GM19240 (cell line): ENCODE results near the gene NBDY.
"Not testable (repeated sequence)": the region's sequence is repeated elsewhere in the genome, so short reads cannot be mapped to it uniquely, and the experiment has no call there.

Source experiments
- DNase-seq: peaks from one replicate; pipeline ENCODE4 v3.0.0; 2011; ENCODE audit warnings: low spot score; ENCODE audit not compliant: insufficient read length

NBDY gene

GRCh38 chrX:56764153-56764974 is 35.3 kb downstream of the NBDY start:
- DNase-seq: no peak

DNA sequence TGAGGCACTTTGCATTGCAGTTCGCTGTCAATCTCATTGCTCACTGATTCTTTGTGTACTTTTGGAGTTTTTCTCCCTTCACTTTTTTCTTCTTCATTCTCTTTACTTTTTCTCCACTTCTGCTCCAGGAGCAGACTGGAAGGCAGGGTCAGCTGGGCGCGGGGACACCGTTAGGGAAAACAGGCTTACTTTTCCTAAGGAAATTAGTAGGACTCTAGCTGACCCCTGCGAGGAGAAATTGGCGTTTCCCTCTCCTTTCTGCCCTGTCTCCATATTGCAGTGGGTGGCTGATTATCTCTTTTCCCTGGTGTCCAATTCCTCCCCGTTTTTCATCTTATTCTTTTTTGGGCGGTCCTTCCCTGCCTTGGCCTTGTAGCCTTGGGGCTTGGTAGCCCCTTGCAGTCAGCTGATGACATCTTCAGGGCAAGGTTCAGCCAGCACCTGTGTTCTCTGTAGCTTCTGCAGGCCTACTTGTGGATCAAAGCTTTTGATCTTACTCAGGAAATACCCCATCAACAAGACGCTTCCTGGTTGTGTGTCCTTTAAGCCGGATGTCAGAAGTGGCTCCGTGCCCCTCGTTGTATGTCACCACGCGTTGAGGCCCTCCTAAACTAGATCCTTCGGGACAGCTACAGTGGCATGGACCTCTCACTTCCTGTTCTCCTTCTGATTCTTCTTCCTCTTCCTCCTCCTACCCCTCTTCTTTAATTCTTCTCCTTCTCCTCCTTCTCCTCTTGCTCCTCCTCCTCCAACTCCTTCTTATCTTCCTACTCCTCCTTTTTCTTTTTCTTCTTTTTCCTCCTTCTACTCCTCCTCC is 36.1 kb downstream of the NBDY start:
- DNase-seq: no peak

- no peak for DNase-seq
These were observed 36.9 kb downstream of the NBDY start for GRCh38 chrX:56765811-56766553.

DNA sequence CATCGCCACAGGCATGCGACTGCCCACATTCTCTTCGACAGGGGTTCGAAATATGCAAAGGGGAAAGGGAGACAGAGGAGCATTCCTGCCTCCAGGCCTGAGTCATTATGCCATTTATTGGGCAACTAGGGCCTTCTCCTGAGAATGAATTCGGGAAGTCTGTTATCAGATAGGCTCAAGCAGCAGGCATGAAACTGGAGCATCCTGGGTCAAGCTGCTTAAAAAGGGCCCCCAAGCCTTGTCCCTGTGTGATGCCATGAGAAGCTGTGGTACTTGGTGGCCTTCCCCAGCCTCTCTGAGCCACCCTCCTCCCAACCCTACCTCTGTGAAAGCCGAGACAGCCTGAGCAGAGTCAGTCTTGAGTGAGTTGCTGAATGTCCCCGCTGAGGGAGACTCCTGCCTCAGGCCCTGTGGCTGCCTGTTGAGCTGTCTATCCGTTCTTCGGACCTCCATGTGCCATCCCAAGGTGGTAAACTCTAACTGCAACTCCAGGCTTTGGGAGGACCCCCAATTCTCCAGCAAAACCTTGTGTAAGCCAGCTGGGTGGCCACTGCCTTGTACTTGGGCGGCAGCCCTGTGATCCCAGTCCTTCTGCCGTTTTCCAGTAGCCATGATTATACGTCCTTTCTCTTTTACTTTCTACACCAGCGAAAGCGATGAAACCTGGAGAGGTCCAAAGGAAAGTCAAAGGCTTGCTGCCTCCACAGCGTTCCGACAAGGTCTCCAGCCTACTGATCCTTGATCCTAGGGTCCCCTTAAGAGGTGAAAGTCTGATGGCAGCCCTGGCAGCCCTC is 37.7 kb downstream of the NBDY start:
- DNase-seq: no peak

- not testable (repeated sequence) for DNase-seq
These were observed 38.5 kb downstream of the NBDY start for GRCh38 chrX:56767348-56768119.

- DNase-seq: not testable (repeated sequence)
These were observed 39.1 kb downstream of the NBDY start for GRCh38 chrX:56768120-56768660.

DNA sequence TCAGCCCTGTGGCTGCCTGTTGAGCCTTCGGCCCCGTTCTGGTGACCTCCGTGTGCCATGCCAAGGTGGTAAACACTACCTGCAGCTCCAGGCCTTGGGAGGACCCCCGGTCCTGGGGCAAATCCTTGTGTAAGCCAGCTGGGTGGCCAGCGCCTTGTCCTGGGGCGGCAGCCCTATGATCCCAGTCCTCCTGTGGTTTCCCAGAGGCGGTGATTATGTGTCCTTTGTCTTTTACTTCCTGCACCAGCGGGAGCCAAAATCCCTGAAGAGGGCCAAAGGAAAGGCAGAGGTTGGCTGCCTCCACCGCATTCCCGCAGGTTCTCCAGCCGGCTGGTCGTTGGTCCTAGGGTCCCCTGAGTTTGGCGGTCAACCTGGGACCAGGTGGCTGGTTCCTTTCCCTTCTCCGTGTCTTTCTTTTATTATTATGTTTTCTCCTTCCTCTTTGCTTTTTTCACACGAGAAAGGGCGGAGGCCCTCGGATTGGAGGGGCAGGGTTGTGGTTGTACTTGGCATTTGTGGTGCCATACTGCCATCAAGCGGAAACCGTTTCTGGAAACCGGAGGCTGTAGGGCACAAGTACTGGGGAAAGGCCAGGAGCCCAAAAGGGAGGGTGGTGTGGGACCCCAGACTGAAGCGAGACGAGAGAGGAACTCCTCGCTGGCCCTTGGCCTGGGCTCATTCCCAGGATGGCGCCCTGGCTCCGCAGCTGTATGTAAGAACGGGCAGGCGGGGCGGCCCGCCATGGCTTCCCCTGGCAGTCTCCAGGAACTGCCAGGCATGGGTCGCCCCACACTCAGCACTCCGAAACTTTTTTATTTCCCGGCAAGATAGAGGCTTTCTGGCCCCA is 43.9 kb downstream of the NBDY start:
- not testable (repeated sequence) for DNase-seq

DNA sequence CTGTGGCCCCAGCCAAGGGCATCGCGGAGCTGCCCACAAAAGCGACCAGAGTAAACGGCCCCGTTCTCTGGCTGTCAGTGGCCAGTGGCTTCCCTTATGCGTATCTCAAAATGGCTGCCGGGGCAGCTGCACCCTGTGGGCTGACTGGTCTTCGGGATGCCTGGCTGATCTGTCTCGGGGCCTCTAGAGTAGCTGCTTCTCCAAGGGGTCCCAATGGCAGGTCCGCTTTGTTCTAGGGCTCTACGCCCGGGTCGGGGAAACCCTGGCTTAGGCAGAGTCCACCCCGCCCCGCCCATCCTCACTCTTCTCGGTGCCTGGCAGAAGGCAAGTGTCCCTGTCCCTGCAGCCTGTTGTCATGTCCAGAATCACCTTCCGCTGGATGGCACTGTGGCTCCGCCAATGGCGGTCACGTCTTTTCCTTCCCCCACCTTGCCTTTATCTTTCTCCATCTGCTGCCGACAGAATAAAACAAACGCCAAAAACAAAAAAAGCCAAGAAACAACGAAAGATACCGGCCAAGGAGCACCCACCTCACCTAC is 44.5 kb downstream of the NBDY start:
- not testable (repeated sequence) for DNase-seq

DNA sequence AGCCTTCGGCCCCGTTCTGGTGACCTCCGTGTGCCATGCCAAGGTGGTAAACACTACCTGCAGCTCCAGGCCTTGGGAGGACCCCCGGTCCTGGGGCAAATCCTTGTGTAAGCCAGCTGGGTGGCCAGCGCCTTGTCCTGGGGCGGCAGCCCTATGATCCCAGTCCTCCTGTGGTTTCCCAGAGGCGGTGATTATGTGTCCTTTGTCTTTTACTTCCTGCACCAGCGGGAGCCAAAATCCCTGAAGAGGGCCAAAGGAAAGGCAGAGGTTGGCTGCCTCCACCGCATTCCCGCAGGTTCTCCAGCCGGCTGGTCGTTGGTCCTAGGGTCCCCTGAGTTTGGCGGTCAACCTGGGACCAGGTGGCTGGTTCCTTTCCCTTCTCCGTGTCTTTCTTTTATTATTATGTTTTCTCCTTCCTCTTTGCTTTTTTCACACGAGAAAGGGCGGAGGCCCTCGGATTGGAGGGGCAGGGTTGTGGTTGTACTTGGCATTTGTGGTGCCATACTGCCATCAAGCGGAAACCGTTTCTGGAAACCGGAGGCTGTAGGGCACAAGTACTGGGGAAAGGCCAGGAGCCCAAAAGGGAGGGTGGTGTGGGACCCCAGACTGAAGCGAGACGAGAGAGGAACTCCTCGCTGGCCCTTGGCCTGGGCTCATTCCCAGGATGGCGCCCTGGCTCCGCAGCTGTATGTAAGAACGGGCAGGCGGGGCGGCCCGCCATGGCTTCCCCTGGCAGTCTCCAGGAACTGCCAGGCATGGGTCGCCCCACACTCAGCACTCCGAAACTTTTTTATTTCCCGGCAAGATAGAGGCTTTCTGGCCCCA is 49.3 kb downstream of the NBDY start:
- not testable (repeated sequence) for DNase-seq

GRCh38 chrX:56778924-56779468 is 50.0 kb downstream of the NBDY start:
- not testable (repeated sequence) for DNase-seq

- not testable (repeated sequence) for DNase-seq
These were observed 51.9 kb downstream of the NBDY start for GRCh38 chrX:56780681-56781649.

DNA sequence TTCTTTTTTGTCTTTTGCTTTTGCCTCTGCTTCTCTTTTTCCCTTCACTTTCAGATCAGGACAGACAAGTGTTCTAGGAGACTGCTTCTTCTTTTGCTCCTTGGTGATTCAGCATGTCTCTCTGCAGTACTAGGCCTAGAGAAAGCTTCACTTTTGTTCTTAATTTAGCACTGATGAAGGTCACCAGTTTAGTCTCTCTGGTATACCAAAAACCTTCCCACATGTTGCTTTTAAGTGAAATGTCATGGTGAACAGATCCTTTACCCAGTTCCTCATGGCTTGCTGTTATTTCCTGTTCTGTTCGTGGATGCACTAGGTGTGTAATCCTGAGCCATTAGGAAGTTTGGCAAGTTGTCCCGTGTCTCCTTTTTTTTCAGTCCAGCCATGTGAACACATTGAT is 53.3 kb downstream of the NBDY start:
- DNase-seq: no peak

GRCh38 chrX:56782791-56783449 is 53.9 kb downstream of the NBDY start:
- DNase-seq: no peak

DNA sequence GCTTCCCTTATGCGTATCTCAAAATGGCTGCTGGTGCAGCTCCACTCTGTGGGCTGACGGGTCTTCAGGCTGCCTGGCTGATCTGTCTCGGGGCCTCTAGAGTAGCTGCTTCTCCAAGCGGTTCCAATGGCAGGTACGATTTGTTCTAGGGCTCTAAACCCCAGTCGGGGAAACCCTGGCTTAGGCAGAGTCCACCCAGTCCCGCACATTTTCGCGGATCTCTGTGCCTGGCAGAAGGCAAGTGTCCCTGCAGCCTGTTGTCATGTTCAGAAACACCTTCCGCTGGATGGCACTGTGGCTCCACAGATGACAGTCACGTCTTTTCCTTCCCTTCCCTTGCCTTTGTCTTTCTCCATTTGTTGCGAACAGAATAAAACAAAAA is 54.4 kb downstream of the NBDY start:
- DNase-seq: no peak

DNA sequence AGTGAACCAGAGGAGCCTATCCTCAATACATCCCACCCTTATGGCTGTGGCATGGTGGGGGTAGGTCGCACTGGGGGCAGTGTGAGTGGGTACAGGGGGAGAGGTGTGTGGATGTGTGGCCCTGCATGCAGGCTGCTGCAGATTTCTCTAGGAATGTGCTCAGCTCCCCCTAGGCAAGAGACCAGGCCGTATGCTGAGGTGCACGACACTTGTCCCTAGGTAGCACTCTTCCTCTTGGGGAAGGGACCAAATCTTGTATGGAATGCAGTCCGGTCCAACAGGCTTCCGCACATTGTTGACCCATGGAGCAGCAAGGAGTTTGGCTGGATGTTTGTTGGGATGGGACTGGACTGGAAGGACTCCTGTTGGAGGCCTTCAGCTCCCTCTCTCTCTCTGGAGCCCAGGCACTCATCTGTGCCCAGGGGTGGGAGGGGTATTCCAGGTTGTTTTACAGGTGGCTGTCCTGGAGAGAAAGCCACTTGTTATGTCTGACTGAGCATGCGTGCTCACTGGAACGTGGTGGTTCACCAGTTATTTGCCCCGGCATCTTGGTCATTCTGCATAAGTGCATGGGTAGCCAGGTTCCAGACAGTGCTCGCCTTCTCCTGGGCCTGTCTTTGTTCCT is 55.1 kb downstream of the NBDY start:
- DNase-seq: no peak
